ENCODE results near the gene NLRP12.

GRCh38 chr19:53813996-53814395, 10.1 kb downstream of the NLRP12 start:
- TF ChIP-seq CTCF (IDR thresholded peaks at IDR 0.05) (no peak), POLR2AphosphoS5 (IDR thresholded peaks at IDR 0.05) (no peak)
